A549 (cell line): ENCODE measurements around the gene CAPN2. TPM values are rescaled to one million over a fixed set of nuclear protein-coding genes. Genes with fewer than 3 reads are reported as not detected.
A peak's percentile ranks its signal among the peaks of the same experiment; 100 is the strongest.

Experiments used
- CBX2 ChIP-seq: fragments of 200-600 bp; sonication (generic); IDR thresholded peaks from 2 replicates; pipeline ENCODE4 v1.6.1; 2016; ENCODE audit warnings: low read depth, mild to moderate bottlenecking, borderline replicate concordance
- CEBPB ChIP-seq, 2 experiments: fragments of >200 bp in 1 of 2; sonication (Bioruptor Twin) in 1 of 2; formaldehyde crosslinking in 1 of 2; IDR thresholded peaks; 2 replicates each; pipeline ENCODE4 v1.6.1; 2012 to 2016
- EHMT2 ChIP-seq: fragments of 200-600 bp; sonication (generic); IDR thresholded peaks from 2 replicates; pipeline ENCODE4 v1.6.1; 2016; ENCODE audit warnings: antibody characterized with exemption, low read depth, mild to moderate bottlenecking, moderate library complexity
- GATA3 ChIP-seq: IDR thresholded peaks from 2 replicates; pipeline ENCODE4 v1.6.1; 2012; ENCODE audit warnings: borderline replicate concordance
- HDAC2 ChIP-seq: fragments of 200-600 bp; sonication (generic); IDR thresholded peaks from 2 replicates; pipeline ENCODE4 v1.6.1; 2016
- HOXA7 ChIP-seq: fragments of 250-450 bp; sonication (Bioruptor Pico); IDR thresholded peaks from 2 replicates; pipeline ENCODE4 v1.5.0; 2020; ENCODE audit warnings: mild to moderate bottlenecking, moderate library complexity
- HOXB13 ChIP-seq: fragments of 250-450 bp; sonication (Bioruptor Pico); IDR thresholded peaks from 2 replicates; pipeline ENCODE4 v1.5.0; 2020; ENCODE audit warnings: low read depth, mild to moderate bottlenecking, moderate library complexity
- HOXB5 ChIP-seq: fragments of 250-450 bp; sonication (Bioruptor Pico); IDR thresholded peaks from 2 replicates; pipeline ENCODE4 v1.5.0; 2020; ENCODE audit warnings: mild to moderate bottlenecking, moderate library complexity
- KDM1A ChIP-seq: fragments of 200-600 bp; sonication (generic); IDR thresholded peaks from 2 replicates; pipeline ENCODE4 v1.6.1; 2016; ENCODE audit warnings: low read depth, mild to moderate bottlenecking
- KDM5A ChIP-seq: fragments of 200-600 bp; sonication (generic); IDR thresholded peaks from 2 replicates; pipeline ENCODE4 v1.6.1; 2016; ENCODE audit warnings: antibody characterized with exemption, mild to moderate bottlenecking
- MAFK ChIP-seq: fragments of 450-650 bp; IDR thresholded peaks from 2 replicates; pipeline ENCODE4 v1.6.1; 2014; ENCODE audit not compliant: partially characterized antibody
- MAZ ChIP-seq: fragments of 150-350 bp; IDR thresholded peaks from 2 replicates; pipeline ENCODE4 v1.6.1; 2014; ENCODE audit warnings: antibody characterized with exemption, low read depth, low read length, borderline replicate concordance
- MYC ChIP-seq: IDR thresholded peaks from 2 replicates; pipeline ENCODE4 v1.6.1; 2012; ENCODE audit warnings: mild to moderate bottlenecking, inconsistent platforms, low read length, improper control_type of control experiment, borderline replicate concordance
- NFE2L2 ChIP-seq: fragments of 150-350 bp; conservative IDR thresholded peaks from 2 replicates; pipeline ENCODE4 v1.6.1; 2014; ENCODE audit warnings: low read length
- NPAS2 ChIP-seq: fragments of 250-450 bp; sonication (Bioruptor Pico); IDR thresholded peaks from 2 replicates; pipeline ENCODE4 v1.8.0; 2022; ENCODE audit warnings: mild to moderate bottlenecking, moderate library complexity, borderline replicate concordance
- NR3C1 ChIP-seq: fragments of >200 bp; sonication (Bioruptor Twin); formaldehyde crosslinking; IDR thresholded peaks from 3 replicates; pipeline ENCODE4 v1.6.1; 2017
- POLR2AphosphoS2 ChIP-seq: conservative IDR thresholded peaks from 2 replicates; pipeline ENCODE4 v1.6.1; 2012; ENCODE audit warnings: low read length, improper control_type of control experiment, inconsistent platforms
- RARB ChIP-seq: fragments of 250-450 bp; sonication (Bioruptor Pico); IDR thresholded peaks from 2 replicates; pipeline ENCODE4 v1.8.0; 2021; ENCODE audit warnings: mild to moderate bottlenecking, moderate library complexity
- RCOR1 ChIP-seq: fragments of 150-350 bp; IDR thresholded peaks from 2 replicates; pipeline ENCODE4 v1.6.1; 2014; ENCODE audit warnings: antibody characterized with exemption, low read length, low read depth
- RNF2 ChIP-seq: fragments of 200-600 bp; sonication (generic); IDR thresholded peaks from 2 replicates; pipeline ENCODE4 v1.6.1; 2016; ENCODE audit warnings: low read depth, mild to moderate bottlenecking, antibody characterized with exemption, moderate library complexity, borderline replicate concordance
- ZC3H11A ChIP-seq: fragments of 450-650 bp; IDR thresholded peaks from 2 replicates; pipeline ENCODE4 v1.6.1; 2014; ENCODE audit warnings: antibody characterized with exemption, mild to moderate bottlenecking
- ZFP36 ChIP-seq: fragments of 450-650 bp; IDR thresholded peaks from 2 replicates; pipeline ENCODE4 v1.6.1; 2014; ENCODE audit warnings: borderline replicate concordance; ENCODE audit not compliant: partially characterized antibody
- ZSCAN20 ChIP-seq: fragments of 250-450 bp; sonication (Bioruptor Pico); IDR thresholded peaks from 2 replicates; pipeline ENCODE4 v1.8.0; 2022; ENCODE audit warnings: mild to moderate bottlenecking, moderate library complexity
- polyA plus RNA-seq, 4 experiments: library from polyadenylated mRNA; depleted of rRNA in 3 of 4; stranded (reverse); fragments of >200 nt; fragmentation: RNase III in 1 of 4; extraction: RNeasy Plus Mini Kit Qiagen cat#74134 plus additional on column Dnase treatment in 1 of 4; gene quantifications; 2 replicates in 3 of 4; 3 replicates in 1 of 4; pipeline ENCODE4 v1.2.3, GENCODE V29; 2011 to 2017
- TF ChIP-seq, protein P1 (sequence below): fragments of 200-600 bp; sonication (generic); IDR thresholded peaks from 2 replicates; pipeline ENCODE4 v1.6.1; 2016; ENCODE audit warnings: antibody characterized with exemption, mild to moderate bottlenecking, moderate library complexity
- TF ChIP-seq, protein P2 (sequence below): fragments of 250-450 bp; sonication (Bioruptor Pico); IDR thresholded peaks from 2 replicates; pipeline ENCODE4 v1.5.0; 2021; ENCODE audit warnings: mild to moderate bottlenecking, moderate library complexity, borderline replicate concordance
- TF ChIP-seq, protein P3 (sequence below): IDR thresholded peaks from 2 replicates; pipeline ENCODE4 v1.6.1; 2012; ENCODE audit warnings: low read depth, borderline replicate concordance
- TF ChIP-seq, protein P4 (sequence below): IDR thresholded peaks from 2 replicates; pipeline ENCODE4 v1.6.1; 2012
- TF ChIP-seq, protein P5 (sequence below): fragments of 450-650 bp; IDR thresholded peaks from 2 replicates; pipeline ENCODE4 v1.6.1; 2014; ENCODE audit warnings: antibody characterized with exemption
- TF ChIP-seq, protein P6 (sequence below): fragments of >200 bp; sonication (Bioruptor Twin); formaldehyde crosslinking; IDR thresholded peaks from 3 replicates; pipeline ENCODE4 v1.6.1; 2016

Gene CAPN2
- polyA plus RNA-seq, 2 of the 4 experiments (the other 2 are of a cell fraction), result 199 to 300 TPM

DNA sequence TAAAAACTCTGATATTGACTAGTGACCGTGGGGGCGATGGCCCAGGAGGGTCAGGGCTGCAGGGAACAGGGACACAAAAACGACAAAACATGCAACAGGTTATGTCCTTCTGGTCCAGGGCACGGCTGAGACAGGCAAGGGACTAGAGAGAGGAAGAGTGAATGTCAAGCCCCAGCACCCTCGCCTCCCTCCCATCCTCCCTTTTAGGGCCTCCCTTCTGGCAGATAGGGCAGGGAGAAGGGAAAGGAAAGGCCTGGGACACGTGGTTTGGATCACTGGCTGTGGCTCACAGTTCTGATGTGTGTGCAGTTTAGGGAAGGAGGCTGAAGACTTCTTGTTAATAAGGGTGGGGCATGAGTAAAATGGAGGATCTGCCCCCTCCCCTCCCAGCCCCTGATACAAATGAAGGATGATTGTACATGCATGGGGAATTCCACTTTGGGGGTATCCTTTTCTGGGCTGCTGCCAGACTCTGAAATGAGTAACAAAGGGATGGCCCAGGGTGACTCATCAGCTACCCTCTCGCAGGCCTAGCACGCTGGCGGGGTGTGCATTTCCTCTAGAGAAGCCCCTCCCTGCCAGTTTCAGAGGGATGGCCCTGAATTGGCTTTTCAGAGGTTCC lies 14.2 kb downstream of the CAPN2 start (continued):
- TF ChIP-seq MYC (no peak; the same call in 1 of the 2 replicates), GATA3 (peak; percentile 68; the same call in 1 of the 2 replicates), HOXB13 (CRISPR knock-in tag) (no peak), KDM5A (no peak), RCOR1 (no peak), ZC3H11A (no peak), RARB (CRISPR knock-in tag) (no peak), MAFK (peak; percentile 87), HDAC2 (no peak), ZFP36 (no peak), NFE2L2 (no peak), MAZ (0 out of 2 replicates have a peak, but pooled peaks have one; percentile 28), ZSCAN20 (CRISPR knock-in tag) (no peak), RNF2 (no peak), CBX2 (no peak), NPAS2 (CRISPR knock-in tag) (no peak), EHMT2 (no peak), HOXA7 (CRISPR knock-in tag) (no peak), HOXB5 (0 out of 2 replicates have a peak, but pooled peaks have one; percentile 47), NR3C1 (no peak), KDM1A (no peak), POLR2AphosphoS2 (peak; percentile 86), CEBPB (IDR thresholded peaks at IDR 0.05) (0 out of 4 replicates have a peak, but pooled peaks of 1 of the 2 experiments have one; percentile 24)
- TF ChIP-seq, protein P1, sequence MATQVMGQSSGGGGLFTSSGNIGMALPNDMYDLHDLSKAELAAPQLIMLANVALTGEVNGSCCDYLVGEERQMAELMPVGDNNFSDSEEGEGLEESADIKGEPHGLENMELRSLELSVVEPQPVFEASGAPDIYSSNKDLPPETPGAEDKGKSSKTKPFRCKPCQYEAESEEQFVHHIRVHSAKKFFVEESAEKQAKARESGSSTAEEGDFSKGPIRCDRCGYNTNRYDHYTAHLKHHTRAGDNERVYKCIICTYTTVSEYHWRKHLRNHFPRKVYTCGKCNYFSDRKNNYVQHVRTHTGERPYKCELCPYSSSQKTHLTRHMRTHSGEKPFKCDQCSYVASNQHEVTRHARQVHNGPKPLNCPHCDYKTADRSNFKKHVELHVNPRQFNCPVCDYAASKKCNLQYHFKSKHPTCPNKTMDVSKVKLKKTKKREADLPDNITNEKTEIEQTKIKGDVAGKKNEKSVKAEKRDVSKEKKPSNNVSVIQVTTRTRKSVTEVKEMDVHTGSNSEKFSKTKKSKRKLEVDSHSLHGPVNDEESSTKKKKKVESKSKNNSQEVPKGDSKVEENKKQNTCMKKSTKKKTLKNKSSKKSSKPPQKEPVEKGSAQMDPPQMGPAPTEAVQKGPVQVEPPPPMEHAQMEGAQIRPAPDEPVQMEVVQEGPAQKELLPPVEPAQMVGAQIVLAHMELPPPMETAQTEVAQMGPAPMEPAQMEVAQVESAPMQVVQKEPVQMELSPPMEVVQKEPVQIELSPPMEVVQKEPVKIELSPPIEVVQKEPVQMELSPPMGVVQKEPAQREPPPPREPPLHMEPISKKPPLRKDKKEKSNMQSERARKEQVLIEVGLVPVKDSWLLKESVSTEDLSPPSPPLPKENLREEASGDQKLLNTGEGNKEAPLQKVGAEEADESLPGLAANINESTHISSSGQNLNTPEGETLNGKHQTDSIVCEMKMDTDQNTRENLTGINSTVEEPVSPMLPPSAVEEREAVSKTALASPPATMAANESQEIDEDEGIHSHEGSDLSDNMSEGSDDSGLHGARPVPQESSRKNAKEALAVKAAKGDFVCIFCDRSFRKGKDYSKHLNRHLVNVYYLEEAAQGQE, result no peak
- TF ChIP-seq, protein P2, sequence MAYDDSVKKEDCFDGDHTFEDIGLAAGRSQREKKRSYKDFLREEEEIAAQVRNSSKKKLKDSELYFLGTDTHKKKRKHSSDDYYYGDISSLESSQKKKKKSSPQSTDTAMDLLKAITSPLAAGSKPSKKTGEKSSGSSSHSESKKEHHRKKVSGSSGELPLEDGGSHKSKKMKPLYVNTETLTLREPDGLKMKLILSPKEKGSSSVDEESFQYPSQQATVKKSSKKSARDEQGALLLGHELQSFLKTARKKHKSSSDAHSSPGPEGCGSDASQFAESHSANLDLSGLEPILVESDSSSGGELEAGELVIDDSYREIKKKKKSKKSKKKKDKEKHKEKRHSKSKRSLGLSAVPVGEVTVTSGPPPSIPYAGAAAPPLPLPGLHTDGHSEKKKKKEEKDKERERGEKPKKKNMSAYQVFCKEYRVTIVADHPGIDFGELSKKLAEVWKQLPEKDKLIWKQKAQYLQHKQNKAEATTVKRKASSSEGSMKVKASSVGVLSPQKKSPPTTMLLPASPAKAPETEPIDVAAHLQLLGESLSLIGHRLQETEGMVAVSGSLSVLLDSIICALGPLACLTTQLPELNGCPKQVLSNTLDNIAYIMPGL (CRISPR knock-in tag), result no peak
- TF ChIP-seq, protein P3, sequence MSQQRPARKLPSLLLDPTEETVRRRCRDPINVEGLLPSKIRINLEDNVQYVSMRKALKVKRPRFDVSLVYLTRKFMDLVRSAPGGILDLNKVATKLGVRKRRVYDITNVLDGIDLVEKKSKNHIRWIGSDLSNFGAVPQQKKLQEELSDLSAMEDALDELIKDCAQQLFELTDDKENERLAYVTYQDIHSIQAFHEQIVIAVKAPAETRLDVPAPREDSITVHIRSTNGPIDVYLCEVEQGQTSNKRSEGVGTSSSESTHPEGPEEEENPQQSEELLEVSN, result 0 out of 2 replicates have a peak, but pooled peaks have one; percentile 35
- TF ChIP-seq, protein P4, sequence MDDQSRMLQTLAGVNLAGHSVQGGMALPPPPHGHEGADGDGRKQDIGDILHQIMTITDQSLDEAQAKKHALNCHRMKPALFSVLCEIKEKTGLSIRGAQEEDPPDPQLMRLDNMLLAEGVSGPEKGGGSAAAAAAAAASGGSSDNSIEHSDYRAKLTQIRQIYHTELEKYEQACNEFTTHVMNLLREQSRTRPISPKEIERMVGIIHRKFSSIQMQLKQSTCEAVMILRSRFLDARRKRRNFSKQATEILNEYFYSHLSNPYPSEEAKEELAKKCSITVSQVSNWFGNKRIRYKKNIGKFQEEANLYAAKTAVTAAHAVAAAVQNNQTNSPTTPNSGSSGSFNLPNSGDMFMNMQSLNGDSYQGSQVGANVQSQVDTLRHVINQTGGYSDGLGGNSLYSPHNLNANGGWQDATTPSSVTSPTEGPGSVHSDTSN, result peak; percentile 58; the same call in 1 of the 2 replicates
- TF ChIP-seq, protein P5, sequence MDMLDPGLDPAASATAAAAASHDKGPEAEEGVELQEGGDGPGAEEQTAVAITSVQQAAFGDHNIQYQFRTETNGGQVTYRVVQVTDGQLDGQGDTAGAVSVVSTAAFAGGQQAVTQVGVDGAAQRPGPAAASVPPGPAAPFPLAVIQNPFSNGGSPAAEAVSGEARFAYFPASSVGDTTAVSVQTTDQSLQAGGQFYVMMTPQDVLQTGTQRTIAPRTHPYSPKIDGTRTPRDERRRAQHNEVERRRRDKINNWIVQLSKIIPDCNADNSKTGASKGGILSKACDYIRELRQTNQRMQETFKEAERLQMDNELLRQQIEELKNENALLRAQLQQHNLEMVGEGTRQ, result peak; percentile 70
- TF ChIP-seq, protein P6, sequence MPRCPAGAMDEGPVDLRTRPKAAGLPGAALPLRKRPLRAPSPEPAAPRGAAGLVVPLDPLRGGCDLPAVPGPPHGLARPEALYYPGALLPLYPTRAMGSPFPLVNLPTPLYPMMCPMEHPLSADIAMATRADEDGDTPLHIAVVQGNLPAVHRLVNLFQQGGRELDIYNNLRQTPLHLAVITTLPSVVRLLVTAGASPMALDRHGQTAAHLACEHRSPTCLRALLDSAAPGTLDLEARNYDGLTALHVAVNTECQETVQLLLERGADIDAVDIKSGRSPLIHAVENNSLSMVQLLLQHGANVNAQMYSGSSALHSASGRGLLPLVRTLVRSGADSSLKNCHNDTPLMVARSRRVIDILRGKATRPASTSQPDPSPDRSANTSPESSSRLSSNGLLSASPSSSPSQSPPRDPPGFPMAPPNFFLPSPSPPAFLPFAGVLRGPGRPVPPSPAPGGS, result no peak
